Neural crest cell (in vitro differentiated cells): ENCODE data around the gene TNKS2. TPM values are rescaled to one million over a fixed set of nuclear protein-coding genes. Genes with fewer than 3 reads are reported as not detected.

ENCODE experiments used
- DNase-seq: peaks from one replicate; pipeline ENCODE4 v3.0.0; 2021; ENCODE audit warnings: low read depth, mixed read lengths, low spot score
- H3K27ac Mint-ChIP-seq: one replicate; pipeline ENCODE4 v1.8.0; 2021; ENCODE audit warnings: mild to moderate bottlenecking, mixed read lengths; ENCODE audit not compliant: unreplicated experiment
- H3K27me3 Mint-ChIP-seq: 2 replicates; pipeline ENCODE4 v1.8.0; 2021; ENCODE audit warnings: low read depth, mild to moderate bottlenecking, mixed read lengths
- H3K36me3 Mint-ChIP-seq: 2 replicates; pipeline ENCODE4 v1.8.0; 2021; ENCODE audit warnings: low read depth, mild to moderate bottlenecking, mixed read lengths
- H3K4me1 Mint-ChIP-seq: 2 replicates; pipeline ENCODE4 v1.8.0; 2021; ENCODE audit warnings: mixed read lengths
- H3K4me3 Mint-ChIP-seq: one replicate; pipeline ENCODE4 v1.8.0; 2021; ENCODE audit warnings: mild to moderate bottlenecking, mixed read lengths
- H3K9me3 Mint-ChIP-seq: 2 replicates; pipeline ENCODE4 v1.8.0; 2021; ENCODE audit warnings: mixed read lengths
- total RNA-seq: library from RNA; stranded (reverse); gene quantifications from 2 replicates; pipeline ENCODE4 v1.2.1, GENCODE V29; 2021
- TF ChIP-seq, protein P1 (sequence below): fragments of 200-600 bp; sonication (generic); conservative IDR thresholded peaks from 2 replicates; pipeline ENCODE4 v1.5.0; 2021; ENCODE audit warnings: antibody characterized with exemption, mild to moderate bottlenecking

Gene TNKS2
- total RNA-seq, 1 donor from 2014 or later: 44.5 TPM

DNA sequence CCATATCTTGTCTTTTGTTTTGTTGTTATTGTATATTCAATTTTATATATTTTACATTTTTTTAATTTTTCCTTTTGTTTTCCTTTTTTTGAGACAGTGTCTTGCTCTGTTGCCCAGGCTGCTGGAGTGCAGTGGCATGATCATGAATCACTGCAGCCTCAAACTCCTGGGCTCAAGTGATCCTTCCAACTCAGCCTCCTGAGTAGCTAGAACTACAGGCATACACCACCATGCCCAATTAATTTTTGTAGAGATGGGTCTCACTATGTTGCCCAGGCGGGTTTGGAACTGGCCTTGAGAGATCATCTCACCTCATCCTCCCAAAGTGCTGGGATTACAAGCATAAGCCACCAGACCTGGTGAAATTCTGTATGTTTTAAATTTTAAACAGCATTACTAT, 25.4 kb upstream of the TNKS2 start:
- no peaks in the 10 kb centered on the region for H3K9me3 Mint-ChIP-seq
- H3K27me3 Mint-ChIP-seq: no peaks in the 10 kb centered on the region
- no peaks in the 10 kb centered on the region for H3K4me1 Mint-ChIP-seq
- TF ChIP-seq, protein P1, sequence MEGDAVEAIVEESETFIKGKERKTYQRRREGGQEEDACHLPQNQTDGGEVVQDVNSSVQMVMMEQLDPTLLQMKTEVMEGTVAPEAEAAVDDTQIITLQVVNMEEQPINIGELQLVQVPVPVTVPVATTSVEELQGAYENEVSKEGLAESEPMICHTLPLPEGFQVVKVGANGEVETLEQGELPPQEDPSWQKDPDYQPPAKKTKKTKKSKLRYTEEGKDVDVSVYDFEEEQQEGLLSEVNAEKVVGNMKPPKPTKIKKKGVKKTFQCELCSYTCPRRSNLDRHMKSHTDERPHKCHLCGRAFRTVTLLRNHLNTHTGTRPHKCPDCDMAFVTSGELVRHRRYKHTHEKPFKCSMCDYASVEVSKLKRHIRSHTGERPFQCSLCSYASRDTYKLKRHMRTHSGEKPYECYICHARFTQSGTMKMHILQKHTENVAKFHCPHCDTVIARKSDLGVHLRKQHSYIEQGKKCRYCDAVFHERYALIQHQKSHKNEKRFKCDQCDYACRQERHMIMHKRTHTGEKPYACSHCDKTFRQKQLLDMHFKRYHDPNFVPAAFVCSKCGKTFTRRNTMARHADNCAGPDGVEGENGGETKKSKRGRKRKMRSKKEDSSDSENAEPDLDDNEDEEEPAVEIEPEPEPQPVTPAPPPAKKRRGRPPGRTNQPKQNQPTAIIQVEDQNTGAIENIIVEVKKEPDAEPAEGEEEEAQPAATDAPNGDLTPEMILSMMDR: no peak
- no peak for DNase-seq
- H3K27ac Mint-ChIP-seq: no peak overlapping the region
- no peak overlapping the region for H3K4me3 Mint-ChIP-seq
- H3K36me3 Mint-ChIP-seq: no peaks in the 10 kb centered on the region

DNA sequence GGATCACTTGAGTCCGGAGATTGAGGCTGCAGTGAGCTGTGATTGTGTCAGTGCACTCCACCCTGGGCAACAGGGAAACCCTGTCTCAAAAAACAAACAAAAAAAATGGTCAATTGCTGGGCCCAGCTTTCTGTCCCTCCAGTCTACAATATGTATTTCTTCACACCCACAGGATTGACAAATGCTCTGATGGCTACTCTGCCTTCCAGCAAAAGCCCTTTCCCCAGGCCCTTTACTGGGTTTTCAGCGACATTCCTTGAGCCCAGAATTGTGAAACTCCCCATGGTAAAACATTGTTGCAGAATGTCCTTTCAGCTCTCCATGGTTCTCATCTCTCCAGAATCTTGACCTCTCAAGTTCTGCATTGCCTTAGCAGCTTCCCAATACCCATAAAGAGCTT, 23.7 kb upstream of the TNKS2 start:
- H3K27me3 Mint-ChIP-seq: no peaks in the 10 kb centered on the region
- H3K36me3 Mint-ChIP-seq: no peaks in the 10 kb centered on the region
- TF ChIP-seq, protein P1: no peak
- no peak overlapping the region for H3K27ac Mint-ChIP-seq
- no peak for DNase-seq
- no peaks in the 10 kb centered on the region for H3K4me1 Mint-ChIP-seq
- H3K4me3 Mint-ChIP-seq: no peak overlapping the region
- no peaks in the 10 kb centered on the region for H3K9me3 Mint-ChIP-seq

DNA sequence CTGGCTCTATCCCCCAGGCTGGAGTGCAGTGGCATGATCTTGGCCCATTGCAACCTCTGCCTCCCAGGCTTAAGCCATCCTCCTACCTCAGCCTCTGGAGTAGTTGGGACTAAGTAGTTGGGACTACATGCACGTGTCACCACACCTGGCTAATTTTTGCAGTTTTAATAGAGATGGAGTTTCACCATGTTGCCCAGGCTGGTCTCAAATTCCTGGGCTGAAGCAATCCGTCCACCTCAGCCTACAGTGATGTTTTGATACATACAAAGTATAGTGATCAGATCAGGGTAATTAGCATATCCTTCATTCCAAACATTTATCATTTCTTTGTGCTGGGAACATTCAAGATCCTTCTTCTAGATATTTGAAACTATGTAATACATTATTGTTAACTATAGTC, 22.5 kb upstream of the TNKS2 start:
- Mint-ChIP-seq H3K27ac (no peak overlapping the region), H3K36me3 (no peaks in the 10 kb centered on the region), H3K27me3 (no peaks in the 10 kb centered on the region), H3K4me3 (no peak overlapping the region), H3K4me1 (no peaks in the 10 kb centered on the region), H3K9me3 (no peaks in the 10 kb centered on the region)
- DNase-seq: no peak
- TF ChIP-seq, protein P1: no peak

DNA sequence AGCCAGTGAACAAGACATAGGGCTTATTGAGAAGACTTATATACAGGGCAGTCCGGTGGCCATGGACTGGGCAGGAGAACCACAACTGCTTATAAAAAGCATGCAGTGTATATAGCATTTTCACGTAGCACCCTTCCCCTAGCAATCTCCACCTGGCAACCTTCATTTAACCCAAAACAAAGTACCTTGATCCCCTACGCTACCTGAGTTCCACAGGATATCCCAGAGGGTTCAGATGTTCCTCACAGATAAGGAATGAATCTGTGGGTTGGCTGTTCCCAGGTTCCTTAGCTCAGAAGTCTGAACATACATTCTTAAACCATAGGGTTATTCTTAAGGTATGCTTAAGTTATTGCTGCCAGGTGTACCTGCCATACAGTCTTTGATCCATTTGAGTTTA, 22.0 kb upstream of the TNKS2 start:
- Mint-ChIP-seq H3K4me1 (no peaks in the 10 kb centered on the region), H3K36me3 (no peaks in the 10 kb centered on the region), H3K9me3 (no peaks in the 10 kb centered on the region), H3K27ac (no peak overlapping the region), H3K4me3 (no peak overlapping the region), H3K27me3 (no peaks in the 10 kb centered on the region)
- TF ChIP-seq, protein P1: no peak
- DNase-seq: no peak

DNA sequence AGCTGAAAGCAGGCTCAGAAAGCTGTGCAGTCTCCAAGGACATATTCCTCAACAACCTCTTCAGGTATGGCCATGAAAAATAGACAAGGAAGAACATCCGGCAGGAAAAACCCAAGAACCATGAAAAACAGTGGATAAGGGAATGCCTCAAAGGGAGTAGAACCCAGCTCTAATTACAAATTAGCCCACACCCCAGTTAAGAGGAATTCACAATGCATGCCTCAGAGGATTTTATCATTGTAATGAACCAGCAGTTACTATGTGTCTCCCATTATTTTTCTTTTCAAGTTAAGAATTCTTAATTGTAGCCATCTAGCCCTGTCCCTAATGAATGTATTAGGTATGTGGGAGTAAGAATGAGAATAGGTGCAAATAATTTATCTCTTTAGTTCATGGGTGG, 19.7 kb upstream of the TNKS2 start:
- H3K27ac Mint-ChIP-seq: no peak overlapping the region
- TF ChIP-seq, protein P1: no peak
- no peaks in the 10 kb centered on the region for H3K36me3 Mint-ChIP-seq
- no peaks in the 10 kb centered on the region for H3K4me1 Mint-ChIP-seq
- H3K27me3 Mint-ChIP-seq: no peaks in the 10 kb centered on the region
- no peak for DNase-seq
- no peak overlapping the region for H3K4me3 Mint-ChIP-seq
- H3K9me3 Mint-ChIP-seq: no peaks in the 10 kb centered on the region
